ENCODE results near the gene SLC25A53.

DNA sequence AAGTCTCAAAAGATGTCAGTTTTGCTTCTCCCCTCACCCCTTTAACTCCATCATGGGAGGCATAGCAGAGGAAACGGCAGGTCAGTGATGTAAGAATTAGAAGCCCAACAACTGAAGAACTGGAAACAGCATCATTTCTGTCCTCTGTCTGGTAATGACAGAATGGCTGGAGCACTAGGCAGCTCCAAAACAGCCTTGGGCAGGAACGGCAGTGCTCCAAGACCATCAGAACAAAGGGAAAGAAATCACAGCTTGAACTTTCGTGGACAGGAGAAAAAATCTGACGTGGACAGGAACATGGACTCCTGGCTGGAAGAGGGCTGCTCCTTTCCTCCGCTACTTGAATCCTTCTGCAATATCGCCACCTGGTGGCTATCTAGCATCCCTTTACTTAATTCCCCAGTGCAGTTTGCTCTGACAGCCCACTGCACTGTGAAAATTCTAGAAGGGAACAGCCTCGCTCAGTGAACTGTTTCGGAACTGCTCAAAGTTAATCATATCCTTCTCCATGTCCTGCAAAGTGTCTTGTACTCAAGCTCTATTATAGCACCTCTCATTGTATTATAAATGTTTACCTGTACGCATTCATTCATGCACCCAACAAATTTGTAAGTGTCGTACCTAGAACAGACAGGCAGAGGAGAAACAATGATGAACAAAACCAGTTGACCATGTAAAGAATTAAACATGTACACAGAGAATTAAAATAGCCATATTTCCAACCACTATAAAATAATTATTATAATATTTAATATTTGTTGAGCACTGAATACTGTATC, 20.4 kb downstream of the SLC25A53 start:
- peak; percentile 82 for TF ChIP-seq CTCF (IDR thresholded peaks at IDR 0.05)
- no peak for TF ChIP-seq REST (IDR thresholded peaks at IDR 0.05; ENCODE audit: insufficient read depth in 1 of 2, low read depth in 2 of 2, low read length in 1 of 2)
- TF ChIP-seq POLR2AphosphoS5 (IDR thresholded peaks at IDR 0.05; ENCODE audit: low read depth, low read length): no peak

Data from Panc1 (cell line).